Esophagus squamous epithelium (tissue), 4 donors: ENCODE data around the gene ADAMTS2.

Experiments used
- POLR2A ChIP-seq, 4 donors: fragments of 450-650 bp; IDR thresholded peaks; one replicate each; pipeline ENCODE4 v1.6.1; 2017; ENCODE audit warnings: antibody characterized with exemption in 4 of 4, mild to moderate bottlenecking in 4 of 4, moderate library complexity in 3 of 4
- TF ChIP-seq, protein P1 (sequence below), 6 experiments: fragments of 450-650 bp in 4 of 6; fragments of 200-600 bp in 2 of 6; sonication (generic) in 2 of 6; IDR thresholded peaks; one replicate each; pipeline ENCODE4 v1.5.1; 2016 to 2019; ENCODE audit warnings: antibody characterized with exemption in 6 of 6, mild to moderate bottlenecking in 4 of 6, moderate library complexity in 4 of 6

- TF ChIP-seq, protein P1, sequence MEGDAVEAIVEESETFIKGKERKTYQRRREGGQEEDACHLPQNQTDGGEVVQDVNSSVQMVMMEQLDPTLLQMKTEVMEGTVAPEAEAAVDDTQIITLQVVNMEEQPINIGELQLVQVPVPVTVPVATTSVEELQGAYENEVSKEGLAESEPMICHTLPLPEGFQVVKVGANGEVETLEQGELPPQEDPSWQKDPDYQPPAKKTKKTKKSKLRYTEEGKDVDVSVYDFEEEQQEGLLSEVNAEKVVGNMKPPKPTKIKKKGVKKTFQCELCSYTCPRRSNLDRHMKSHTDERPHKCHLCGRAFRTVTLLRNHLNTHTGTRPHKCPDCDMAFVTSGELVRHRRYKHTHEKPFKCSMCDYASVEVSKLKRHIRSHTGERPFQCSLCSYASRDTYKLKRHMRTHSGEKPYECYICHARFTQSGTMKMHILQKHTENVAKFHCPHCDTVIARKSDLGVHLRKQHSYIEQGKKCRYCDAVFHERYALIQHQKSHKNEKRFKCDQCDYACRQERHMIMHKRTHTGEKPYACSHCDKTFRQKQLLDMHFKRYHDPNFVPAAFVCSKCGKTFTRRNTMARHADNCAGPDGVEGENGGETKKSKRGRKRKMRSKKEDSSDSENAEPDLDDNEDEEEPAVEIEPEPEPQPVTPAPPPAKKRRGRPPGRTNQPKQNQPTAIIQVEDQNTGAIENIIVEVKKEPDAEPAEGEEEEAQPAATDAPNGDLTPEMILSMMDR (IDR thresholded peaks at IDR 0.05), result no peak
- TF ChIP-seq POLR2A (IDR thresholded peaks at IDR 0.05), result no peak
These were observed 44.6 kb downstream of the ADAMTS2 start for GRCh38 chr5:179300581-179301180.
